ENCODE results near the gene CRYBA4.

GRCh38 chr22:26592421-26592891 lies 29.3 kb upstream of the CRYBA4 start:
- TF ChIP-seq CTCF (conservative IDR thresholded peaks at IDR 0.05): no peak
- TF ChIP-seq EZH2 (IDR thresholded peaks at IDR 0.05; ENCODE audit: low read depth): no peak

Measured in PC-9 (cell line).